ENCODE results near the gene PHOSPHO1. TPM values are rescaled to one million over a fixed set of nuclear protein-coding genes. Genes with fewer than 3 reads are reported as not detected.
"Not testable (repeated sequence)": the region's sequence is repeated elsewhere in the genome, so short reads cannot be mapped to it uniquely, and the experiment has no call there.

Gene PHOSPHO1, protein sequence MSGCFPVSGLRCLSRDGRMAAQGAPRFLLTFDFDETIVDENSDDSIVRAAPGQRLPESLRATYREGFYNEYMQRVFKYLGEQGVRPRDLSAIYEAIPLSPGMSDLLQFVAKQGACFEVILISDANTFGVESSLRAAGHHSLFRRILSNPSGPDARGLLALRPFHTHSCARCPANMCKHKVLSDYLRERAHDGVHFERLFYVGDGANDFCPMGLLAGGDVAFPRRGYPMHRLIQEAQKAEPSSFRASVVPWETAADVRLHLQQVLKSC
- total RNA-seq = not detected
- under 1 TPM; 0.10 to 0.29 TPM for polyA plus RNA-seq

DNA sequence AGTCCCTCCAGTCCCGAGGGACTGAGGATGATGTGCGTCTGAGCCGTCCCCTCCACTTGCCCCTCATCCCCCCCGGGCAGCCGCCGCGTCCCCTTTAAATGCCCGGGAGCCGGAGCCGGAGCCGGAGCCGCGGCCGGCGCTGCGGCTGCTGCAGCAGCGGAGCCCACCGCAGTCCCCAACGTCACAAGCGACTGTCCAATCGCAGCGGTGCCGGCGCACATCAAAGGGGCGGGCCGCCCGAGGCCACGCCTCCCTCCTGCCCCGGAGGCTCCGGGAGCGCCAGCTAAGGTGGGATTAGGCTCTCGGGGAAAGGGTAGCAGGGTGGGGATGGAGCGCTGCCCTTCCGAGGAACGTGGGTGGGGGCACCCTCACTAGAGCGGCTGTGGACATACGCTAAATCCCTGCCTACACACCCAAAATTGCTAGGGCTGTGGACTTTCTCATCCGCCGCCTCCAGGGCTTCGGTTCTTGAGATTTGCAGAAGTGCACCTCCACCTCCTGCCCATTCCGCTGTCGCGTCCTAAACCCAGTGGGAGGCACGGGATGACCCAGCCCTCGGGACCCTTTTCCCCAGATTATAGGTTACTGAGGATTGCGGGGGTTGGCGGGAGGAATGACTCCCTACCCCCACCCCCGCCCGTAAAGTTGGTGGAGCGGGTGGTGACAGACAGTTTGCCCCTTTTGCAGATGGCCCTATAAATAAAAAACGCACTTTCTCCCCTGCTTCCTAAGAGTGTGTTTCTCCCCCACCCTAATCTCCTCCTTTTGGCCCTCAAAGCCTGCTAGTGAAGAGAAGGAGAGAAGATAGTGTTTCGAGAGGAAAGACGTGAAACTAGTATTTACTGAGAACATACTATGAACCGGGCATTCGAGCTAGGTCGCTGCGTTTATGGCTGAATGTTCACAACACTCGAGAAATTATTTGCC is at the start of gene PHOSPHO1:
TSS of gene PHOSPHO1 (minus strand) at position 152 of the 927 bp plus-strand sequence. CDS start 4,096 bp downstream, outside the sequence.
- ChIA-PET POLR2A (ENCODE audit: partially characterized antibody) (interaction anchor here (0.7 to 2.8 kb wide), 4 partner anchors 15 to 322 kb away, joined by 3 to 24 read pairs (median 4); partner anchors contain the start of genes ABI3 and GNGT2), CTCF (ENCODE audit: partially characterized antibody) (interaction anchor here (1.0 to 13.8 kb wide), 4 partner anchors 39 to 326 kb away, joined by 3 to 315 read pairs (median 62); no protein-coding TSS in a partner anchor)
- peak within 1 kb of the TSS; percentile 35 to 96 (median 78) for H3K27ac Mint-ChIP-seq
- peak; percentile 83 to 87 (median 84) for DNase-seq
- no peaks in the 10 kb centered on the region for H3K9me3 Mint-ChIP-seq
- H3K9me3 ChIP-seq (ENCODE audit: control insufficient read depth in 1 of 2, low read length in 2 of 2) = no peaks in the 10 kb centered on the region
- H3K4me3 ChIP-seq (ENCODE audit: low read length in 2 of 2) = peak within 1 kb of the TSS; percentile 62 to 88
- no peaks in the 10 kb centered on the region for H3K36me3 Mint-ChIP-seq
- no peaks in the 10 kb centered on the region for H3K36me3 ChIP-seq (ENCODE audit: insufficient read depth, low read length)
- peaks cover 16% of the 10 kb centered on the region for H3K27me3 ChIP-seq (ENCODE audit: insufficient read depth, low read length)
- no peak within 1 kb of the TSS for H3K27ac ChIP-seq (ENCODE audit: low read depth, low read length)
- peaks cover 8 to 24% (median 13%) of the 10 kb centered on the region in 4 donors for H3K4me1 Mint-ChIP-seq
- peaks cover 17% of the 10 kb centered on the region for H3K4me1 ChIP-seq (ENCODE audit: insufficient read depth, low read length)
- intact Hi-C loops (cut with micrococcal nuclease) = no loop called here
- H3K27me3 Mint-ChIP-seq = peaks cover 7 to 12% of the 10 kb centered on the region in 2 donors
- peak within 1 kb of the TSS; percentile 81 to 95 (median 86) for H3K4me3 Mint-ChIP-seq

DNA sequence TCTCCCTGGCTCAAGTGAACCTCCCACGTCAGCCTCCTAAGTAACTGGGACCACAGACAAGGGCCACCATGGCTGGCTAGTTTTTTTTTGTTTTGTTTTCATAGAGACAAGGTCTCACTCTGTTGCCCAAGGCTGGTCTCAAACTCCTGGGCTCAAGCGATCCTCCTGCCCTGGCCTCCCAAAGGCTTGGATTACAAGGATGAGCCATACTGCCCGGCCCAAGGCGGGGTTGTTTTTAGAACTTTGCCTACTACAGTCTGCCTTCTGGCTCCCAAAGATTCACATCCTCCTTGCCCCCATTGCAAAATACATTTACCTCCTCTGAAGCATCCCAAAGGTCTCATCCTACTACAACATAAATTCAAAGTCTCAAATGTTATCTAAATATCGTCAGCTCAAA is 49.5 kb upstream of the PHOSPHO1 start:
- CTCF ChIA-PET (ENCODE audit: partially characterized antibody) = no interaction called here
- Histone ChIP-seq H3K9me3 (ENCODE audit: control insufficient read depth in 1 of 2, low read length in 2 of 2) (no peaks in the 10 kb centered on the region), H3K27me3 (ENCODE audit: insufficient read depth, low read length) (no peaks in the 10 kb centered on the region), H3K27ac (ENCODE audit: low read depth, low read length) (no peak overlapping the region), H3K36me3 (ENCODE audit: insufficient read depth, low read length) (no peaks in the 10 kb centered on the region), H3K4me1 (ENCODE audit: insufficient read depth, low read length) (no peaks in the 10 kb centered on the region), H3K4me3 (ENCODE audit: low read length in 2 of 2) (no peak overlapping the region)
- Mint-ChIP-seq H3K9me3 (no peaks in the 10 kb centered on the region), H3K27ac (no peak overlapping the region), H3K4me3 (no peak overlapping the region), H3K27me3 (peaks cover 0 to 2% of the 10 kb centered on the region in 2 donors), H3K36me3 (no peaks in the 10 kb centered on the region), H3K4me1 (no peaks in the 10 kb centered on the region)
- DNase-seq = no peak
- intact Hi-C loops (cut with micrococcal nuclease) = no loop called here
- POLR2A ChIA-PET (ENCODE audit: partially characterized antibody) = no interaction called here

DNA sequence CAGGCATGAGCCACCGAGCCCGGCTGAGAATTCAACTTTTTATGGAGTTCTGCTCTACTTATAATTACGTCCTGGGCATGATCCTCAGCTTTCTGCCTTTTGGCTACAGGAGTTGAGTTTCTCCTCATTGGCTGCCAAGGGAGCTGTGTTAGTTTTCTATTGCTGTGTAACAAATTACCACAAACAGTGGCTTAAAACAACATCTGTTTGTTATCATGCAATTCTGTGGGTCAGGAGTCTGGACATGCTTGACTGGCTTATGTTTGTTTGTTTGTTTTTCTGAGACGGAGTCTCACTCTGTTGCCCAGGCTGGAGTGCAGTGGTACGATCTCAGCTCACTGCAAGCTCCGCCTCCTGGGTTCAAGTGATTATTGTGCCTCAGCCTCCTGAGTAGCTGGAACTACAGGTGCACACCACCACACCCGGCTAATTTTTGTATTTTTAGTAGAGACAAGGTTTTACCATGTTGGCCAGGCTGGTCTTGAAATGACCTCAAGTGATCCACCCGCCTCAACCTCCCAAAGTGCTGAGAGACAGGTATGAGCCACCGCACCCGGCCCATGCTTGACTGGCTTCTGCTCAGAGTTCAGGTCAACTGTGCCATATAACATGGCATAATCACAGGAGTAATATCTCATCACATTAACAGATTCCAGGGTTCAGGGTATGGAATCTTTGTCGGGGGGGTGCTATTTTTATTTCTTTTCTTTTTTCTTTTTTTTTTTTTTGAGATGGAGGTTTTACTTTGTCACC is 48.9 kb upstream of the PHOSPHO1 start:
- H3K4me1 Mint-ChIP-seq; H3K4me3 ChIP-seq (ENCODE audit: low read length in 2 of 2); H3K27ac ChIP-seq (ENCODE audit: low read depth, low read length); H3K36me3 ChIP-seq (ENCODE audit: insufficient read depth, low read length); H3K36me3 Mint-ChIP-seq; H3K9me3 ChIP-seq (ENCODE audit: control insufficient read depth in 1 of 2, low read length in 2 of 2); intact Hi-C loops (cut with micrococcal nuclease); CTCF ChIA-PET (ENCODE audit: partially characterized antibody); H3K27me3 ChIP-seq (ENCODE audit: insufficient read depth, low read length); DNase-seq; H3K4me3 Mint-ChIP-seq; H3K9me3 Mint-ChIP-seq; H3K27ac Mint-ChIP-seq; POLR2A ChIA-PET (ENCODE audit: partially characterized antibody); H3K4me1 ChIP-seq (ENCODE audit: insufficient read depth, low read length); H3K27me3 Mint-ChIP-seq: not testable (repeated sequence)

DNA sequence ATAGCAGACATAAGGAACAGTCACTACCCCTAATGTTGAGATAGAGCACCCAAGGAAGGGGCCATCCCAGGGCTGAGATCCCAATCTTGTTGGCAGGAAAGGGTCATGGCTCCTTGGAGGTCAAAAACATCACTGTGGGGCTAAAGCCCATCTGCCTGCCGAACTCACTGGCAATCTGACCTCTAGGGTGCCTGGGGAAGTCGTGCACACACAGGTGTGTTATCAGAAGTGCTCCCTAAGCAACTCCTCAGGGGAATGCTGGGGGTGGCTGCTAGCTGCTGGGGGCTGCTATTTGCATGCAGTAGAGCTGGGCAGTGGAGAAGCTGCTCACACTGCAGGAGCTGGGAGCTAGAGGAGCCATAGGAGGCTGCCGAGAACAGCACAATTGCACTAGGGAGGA is 47.5 kb upstream of the PHOSPHO1 start:
- no peaks in the 10 kb centered on the region for H3K9me3 Mint-ChIP-seq
- H3K27ac Mint-ChIP-seq = peak overlapping the region in 1 of 7 donors; percentile 14
- intact Hi-C loops (cut with micrococcal nuclease) = no loop called here
- no peak overlapping the region for H3K27ac ChIP-seq (ENCODE audit: low read depth, low read length)
- no peaks in the 10 kb centered on the region for H3K4me1 ChIP-seq (ENCODE audit: insufficient read depth, low read length)
- no peaks in the 10 kb centered on the region for H3K4me1 Mint-ChIP-seq
- no peak overlapping the region for H3K4me3 Mint-ChIP-seq
- ChIA-PET POLR2A (ENCODE audit: partially characterized antibody) (no interaction called here), CTCF (ENCODE audit: partially characterized antibody) (no interaction called here)
- peaks cover 0 to 2% of the 10 kb centered on the region in 2 donors for H3K27me3 Mint-ChIP-seq
- DNase-seq = no peak
- no peaks in the 10 kb centered on the region for H3K9me3 ChIP-seq (ENCODE audit: control insufficient read depth in 1 of 2, low read length in 2 of 2)
- H3K36me3 Mint-ChIP-seq = no peaks in the 10 kb centered on the region
- H3K27me3 ChIP-seq (ENCODE audit: insufficient read depth, low read length) = no peaks in the 10 kb centered on the region
- H3K36me3 ChIP-seq (ENCODE audit: insufficient read depth, low read length) = no peaks in the 10 kb centered on the region
- no peak overlapping the region for H3K4me3 ChIP-seq (ENCODE audit: low read length in 2 of 2)

DNA sequence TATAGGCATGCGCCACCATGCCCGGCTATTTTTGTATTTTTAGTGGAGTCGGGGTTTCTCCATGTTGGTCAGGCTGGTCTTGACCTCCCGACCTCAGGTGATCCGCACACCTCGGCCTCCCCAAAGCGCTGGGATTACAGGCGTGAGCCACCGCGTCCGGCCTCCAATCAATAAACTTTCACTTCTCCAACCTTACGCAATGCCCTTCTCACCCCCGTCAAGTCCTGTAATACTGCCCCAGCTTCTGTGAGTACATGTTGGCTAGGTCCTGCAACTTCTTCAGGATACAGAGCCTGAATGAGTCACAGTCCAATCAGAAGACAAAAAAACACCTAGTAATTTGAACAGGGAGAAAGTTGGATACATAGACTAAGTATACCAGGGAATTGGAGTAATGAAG is 47.1 kb upstream of the PHOSPHO1 start:
- Mint-ChIP-seq H3K4me3 (no peak overlapping the region), H3K9me3 (no peaks in the 10 kb centered on the region), H3K36me3 (no peaks in the 10 kb centered on the region), H3K27me3 (peaks cover 0 to 2% of the 10 kb centered on the region in 2 donors), H3K27ac (no peak overlapping the region), H3K4me1 (no peaks in the 10 kb centered on the region)
- intact Hi-C loops (cut with micrococcal nuclease) = no loop called here
- no peak for DNase-seq
- H3K27ac ChIP-seq (ENCODE audit: low read depth, low read length) = no peak overlapping the region
- CTCF ChIA-PET (ENCODE audit: partially characterized antibody) = no interaction called here
- H3K27me3 ChIP-seq (ENCODE audit: insufficient read depth, low read length) = no peaks in the 10 kb centered on the region
- no peaks in the 10 kb centered on the region for H3K36me3 ChIP-seq (ENCODE audit: insufficient read depth, low read length)
- no peaks in the 10 kb centered on the region for H3K4me1 ChIP-seq (ENCODE audit: insufficient read depth, low read length)
- H3K4me3 ChIP-seq (ENCODE audit: low read length in 2 of 2) = no peak overlapping the region
- POLR2A ChIA-PET (ENCODE audit: partially characterized antibody) = no interaction called here
- no peaks in the 10 kb centered on the region for H3K9me3 ChIP-seq (ENCODE audit: control insufficient read depth in 1 of 2, low read length in 2 of 2)

DNA sequence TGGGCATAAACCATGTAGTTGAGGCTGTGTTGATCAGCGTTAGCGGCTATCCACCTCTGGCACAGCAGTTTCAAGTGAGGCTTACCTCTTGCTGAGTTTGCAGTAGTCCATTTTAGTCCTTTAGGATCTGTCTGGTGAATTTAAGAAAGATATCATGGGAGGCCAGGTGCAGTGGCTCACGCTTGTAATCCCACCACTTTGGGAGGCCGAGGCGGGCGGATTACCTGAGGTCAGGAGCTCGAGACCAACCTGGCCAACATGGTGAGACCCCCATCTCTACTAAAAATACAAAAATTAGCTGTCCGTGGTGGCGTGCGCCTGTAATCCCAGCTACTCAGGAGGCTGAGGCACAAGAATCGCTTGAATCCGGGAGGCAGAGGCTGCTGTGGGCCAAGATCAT is 45.4 kb upstream of the PHOSPHO1 start:
- H3K9me3 Mint-ChIP-seq; H3K4me3 ChIP-seq (ENCODE audit: low read length in 2 of 2); H3K4me3 Mint-ChIP-seq; H3K9me3 ChIP-seq (ENCODE audit: control insufficient read depth in 1 of 2, low read length in 2 of 2); H3K27ac ChIP-seq (ENCODE audit: low read depth, low read length); H3K4me1 ChIP-seq (ENCODE audit: insufficient read depth, low read length); H3K27ac Mint-ChIP-seq; H3K36me3 ChIP-seq (ENCODE audit: insufficient read depth, low read length); POLR2A ChIA-PET (ENCODE audit: partially characterized antibody); H3K36me3 Mint-ChIP-seq; DNase-seq; CTCF ChIA-PET (ENCODE audit: partially characterized antibody); H3K27me3 Mint-ChIP-seq; intact Hi-C loops (cut with micrococcal nuclease); H3K4me1 Mint-ChIP-seq; H3K27me3 ChIP-seq (ENCODE audit: insufficient read depth, low read length): not testable (repeated sequence)

DNA sequence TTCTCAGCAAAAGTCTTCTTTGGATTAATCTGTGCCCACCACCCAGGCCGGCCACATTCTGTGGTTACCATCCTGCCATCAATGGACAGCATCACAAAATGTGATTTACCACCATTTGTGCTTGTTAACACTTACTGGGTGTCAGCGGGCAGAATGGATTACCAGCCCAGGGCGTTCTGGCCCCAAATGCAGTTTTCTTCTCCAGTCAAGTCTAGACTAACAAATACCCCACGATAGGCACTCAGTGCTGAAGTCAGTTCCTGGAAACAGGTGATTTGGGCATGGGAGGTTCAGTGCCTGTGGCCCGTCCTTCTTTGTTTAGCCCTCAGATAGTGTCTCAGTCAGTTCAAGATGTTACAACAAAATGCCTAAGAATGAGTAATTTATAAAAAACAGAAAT is 38.8 kb upstream of the PHOSPHO1 start:
- POLR2A ChIA-PET (ENCODE audit: partially characterized antibody) = no interaction called here
- Mint-ChIP-seq H3K36me3 (no peaks in the 10 kb centered on the region), H3K27ac (no peak overlapping the region), H3K27me3 (peaks cover 0 to 2% of the 10 kb centered on the region in 2 donors), H3K4me1 (no peaks in the 10 kb centered on the region), H3K4me3 (no peak overlapping the region), H3K9me3 (no peaks in the 10 kb centered on the region)
- no peak for DNase-seq
- no peak overlapping the region for H3K4me3 ChIP-seq (ENCODE audit: low read length in 2 of 2)
- H3K36me3 ChIP-seq (ENCODE audit: insufficient read depth, low read length) = no peaks in the 10 kb centered on the region
- intact Hi-C loops (cut with micrococcal nuclease) = no loop called here
- no peaks in the 10 kb centered on the region for H3K4me1 ChIP-seq (ENCODE audit: insufficient read depth, low read length)
- H3K27ac ChIP-seq (ENCODE audit: low read depth, low read length) = no peak overlapping the region
- H3K27me3 ChIP-seq (ENCODE audit: insufficient read depth, low read length) = no peaks in the 10 kb centered on the region
- no peaks in the 10 kb centered on the region for H3K9me3 ChIP-seq (ENCODE audit: control insufficient read depth in 1 of 2, low read length in 2 of 2)
- CTCF ChIA-PET (ENCODE audit: partially characterized antibody) = no interaction called here

Data from CD4-positive, alpha-beta memory T cell (primary cell).